T-helper 2 cell (primary cell): ENCODE data around the gene ANK3.

ENCODE experiments used
- DNase-seq, 5 experiments: peaks; one replicate each; pipeline versions ENCODE4 v3.0.0 to v3.0.0-alpha.2; 2012 to 2022

Gene ANK3

DNA sequence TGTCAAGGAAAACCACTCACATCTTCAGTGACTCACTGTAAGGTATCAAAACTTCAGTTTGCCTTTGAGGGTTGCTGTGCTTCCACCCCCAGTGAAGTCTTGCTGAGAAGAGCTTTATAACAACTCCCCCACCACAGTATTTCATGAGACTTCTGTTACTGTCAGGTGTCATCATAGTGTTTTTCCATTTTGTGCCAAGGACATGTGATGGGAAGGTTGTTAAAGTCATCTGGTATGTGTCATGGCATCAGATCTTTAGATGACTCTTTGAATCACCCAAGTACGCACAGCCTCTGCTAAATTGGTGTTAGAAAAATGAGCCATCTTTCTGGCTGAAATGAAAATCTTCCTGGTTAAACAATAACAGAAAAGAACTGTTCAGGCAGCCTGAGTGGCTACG is 368.3 kb downstream of the ANK3 start:
- no peak for DNase-seq

DNA sequence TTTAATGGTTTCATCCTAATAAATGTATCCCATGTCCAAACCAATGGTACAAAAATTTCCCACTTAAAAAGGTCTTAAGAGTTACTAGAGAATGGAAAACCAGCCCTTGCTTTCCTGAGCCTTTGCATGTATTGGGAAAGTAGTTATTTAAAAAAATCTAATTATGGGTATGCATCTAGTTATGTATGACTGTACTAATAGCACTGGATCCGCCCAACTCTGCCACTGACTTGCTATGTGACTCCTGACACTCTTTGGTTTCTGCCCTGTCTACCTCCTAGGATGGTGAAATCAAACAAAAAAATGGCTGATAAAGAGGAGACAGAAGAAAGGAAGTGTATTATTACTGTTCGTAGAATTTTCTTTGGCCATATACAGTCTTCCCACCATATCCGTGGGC is 372.9 kb downstream of the ANK3 start:
- DNase-seq, result no peak

DNA sequence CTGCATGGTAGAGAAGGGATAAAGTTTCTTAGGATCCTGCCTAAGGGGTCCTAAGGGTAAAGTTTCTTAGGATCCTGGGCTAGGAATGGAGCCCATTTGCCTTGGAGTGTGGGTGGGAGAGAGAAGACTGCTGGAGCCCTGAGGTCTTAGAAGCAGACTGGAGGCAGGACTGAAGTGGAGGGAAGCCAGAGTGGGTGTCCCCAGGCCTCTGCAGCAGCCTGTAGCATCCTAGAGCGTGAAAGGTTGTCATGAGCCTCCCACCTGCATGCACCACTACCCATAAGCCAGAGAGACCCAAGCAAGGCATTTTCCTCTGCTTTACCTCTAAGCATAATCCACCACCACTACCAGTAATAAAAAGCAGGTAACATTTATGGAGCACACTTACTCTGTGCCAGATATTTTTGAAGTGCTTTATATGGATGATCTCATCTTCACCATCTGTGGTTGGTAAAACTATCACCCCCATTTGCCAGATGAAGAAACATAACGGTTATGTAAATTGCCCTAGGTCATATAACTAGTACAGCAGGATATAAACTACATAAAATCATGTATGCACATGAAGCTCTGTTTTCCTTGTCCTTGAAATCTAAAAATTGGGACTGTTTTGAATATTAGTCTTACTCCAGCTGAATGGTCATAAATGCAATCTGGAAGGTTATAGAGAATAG is 379.8 kb downstream of the ANK3 start:
- DNase-seq, result no peak

DNA sequence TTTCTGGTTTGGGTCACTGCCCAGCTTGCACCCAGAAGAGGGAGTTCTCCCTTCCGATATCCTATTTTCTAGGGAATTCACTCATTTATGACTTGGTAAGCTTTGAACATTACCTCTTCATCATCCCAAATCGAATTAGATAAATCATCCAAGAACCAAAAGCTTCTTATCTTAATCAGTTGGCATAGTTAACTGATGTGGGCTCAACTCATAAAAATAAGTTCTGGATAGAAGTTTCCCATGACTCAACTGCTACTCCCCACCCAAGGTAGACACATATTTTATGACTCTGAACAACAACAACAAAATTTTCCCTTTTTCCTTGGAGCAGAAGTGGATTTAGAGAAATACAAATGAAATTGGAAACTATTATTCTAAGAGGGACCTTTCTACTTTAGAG is 380.4 kb downstream of the ANK3 start:
- DNase-seq, result no peak

DNA sequence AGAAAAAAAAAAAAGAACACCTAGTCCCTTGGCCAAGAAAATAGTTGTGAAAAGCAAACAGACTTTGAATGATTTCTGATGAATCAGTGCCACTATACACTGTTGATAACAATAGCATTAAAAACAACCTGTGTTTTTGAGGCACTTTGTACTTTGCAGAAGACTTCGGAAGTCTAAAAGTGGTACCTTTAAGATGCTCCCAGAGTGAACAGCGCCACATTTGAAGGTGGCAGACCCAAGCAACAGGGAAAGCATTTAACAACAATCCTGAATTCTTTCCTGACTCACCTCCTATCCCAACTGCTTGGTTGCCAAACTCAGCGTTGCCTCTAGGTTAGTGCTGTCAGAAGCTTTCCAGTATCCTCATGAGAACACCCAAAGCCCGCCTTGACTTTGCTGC is 380.9 kb downstream of the ANK3 start:
- DNase-seq, result no peak

DNA sequence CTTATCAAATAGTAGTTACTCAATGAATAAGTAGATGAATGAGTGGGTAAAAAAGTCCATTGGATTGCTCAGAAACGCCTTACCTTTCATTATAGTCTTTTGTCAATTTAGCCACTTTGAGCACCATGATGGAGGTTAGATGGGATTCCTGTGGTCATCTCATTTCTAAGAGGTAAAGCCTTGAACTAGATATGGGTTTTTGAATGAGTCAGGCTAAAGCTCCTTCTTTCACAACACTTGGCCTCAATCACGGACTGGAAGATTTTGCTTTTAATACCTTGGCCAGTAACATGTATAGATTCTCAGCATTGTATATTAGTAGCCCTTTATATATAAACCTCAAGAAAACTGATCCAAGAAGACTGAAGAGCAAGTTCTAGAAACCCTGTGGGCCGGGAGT is 383.6 kb downstream of the ANK3 start:
- no peak for DNase-seq

DNA sequence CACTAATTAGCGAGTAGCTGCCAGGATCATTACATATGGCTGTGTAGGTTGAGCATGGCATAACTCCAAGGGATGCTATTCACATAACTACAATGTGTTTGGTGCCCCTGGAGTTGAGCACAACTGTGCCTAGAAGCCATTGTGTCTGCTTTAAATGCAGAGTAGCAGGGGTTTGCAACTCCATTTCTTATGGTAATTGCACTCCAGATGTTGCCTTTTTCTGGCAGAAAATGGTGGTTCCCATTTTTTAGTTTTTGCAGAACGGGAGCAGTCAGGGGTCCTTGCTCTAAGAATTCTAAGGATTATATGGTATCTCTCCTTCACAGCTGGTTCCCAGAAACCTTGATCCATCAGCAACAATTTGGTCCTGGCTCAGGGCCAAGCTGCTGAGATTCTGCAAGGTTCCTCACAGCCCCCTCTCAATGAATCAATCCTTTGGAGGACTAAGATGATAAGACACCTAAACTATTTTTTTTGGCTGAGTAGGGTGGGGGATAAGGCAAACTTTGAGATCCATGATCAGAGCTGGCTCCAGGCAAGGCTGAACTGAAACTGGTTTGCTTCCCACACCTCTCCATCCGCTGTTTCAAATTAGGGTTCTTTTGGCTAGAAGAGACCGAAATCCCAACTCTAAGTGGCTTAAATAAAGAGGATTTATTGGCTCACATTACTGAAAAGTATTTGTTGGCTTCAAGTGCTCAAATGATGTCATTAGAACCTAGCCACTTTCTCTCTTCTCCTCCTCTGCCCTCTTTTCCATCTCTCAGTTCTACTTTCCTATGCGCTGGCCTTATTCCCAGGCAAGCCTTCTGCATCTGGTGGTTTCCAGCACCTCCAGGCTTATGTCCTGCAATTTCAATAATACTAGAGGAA is 385.8 kb downstream of the ANK3 start:
- DNase-seq, result no peak

DNA sequence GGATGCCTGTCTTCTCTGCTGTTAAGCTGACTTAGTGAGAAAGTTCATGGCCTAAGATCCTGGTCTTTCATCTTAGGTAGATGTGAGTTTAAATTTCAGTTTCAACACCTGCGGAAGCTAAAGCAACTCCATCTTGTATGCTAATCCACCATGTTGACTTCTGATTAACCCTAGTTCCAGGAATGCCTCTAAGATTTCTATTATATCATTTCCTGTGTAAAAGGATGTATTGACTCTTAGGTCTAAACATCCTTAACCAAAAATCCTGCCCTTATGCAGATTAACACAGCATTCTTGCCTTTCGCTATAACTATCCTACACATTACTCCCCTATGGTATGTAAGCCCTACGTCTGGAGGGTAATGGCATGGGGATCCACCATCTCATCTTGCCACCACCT is 388.9 kb downstream of the ANK3 start:
- DNase-seq, result no peak

DNA sequence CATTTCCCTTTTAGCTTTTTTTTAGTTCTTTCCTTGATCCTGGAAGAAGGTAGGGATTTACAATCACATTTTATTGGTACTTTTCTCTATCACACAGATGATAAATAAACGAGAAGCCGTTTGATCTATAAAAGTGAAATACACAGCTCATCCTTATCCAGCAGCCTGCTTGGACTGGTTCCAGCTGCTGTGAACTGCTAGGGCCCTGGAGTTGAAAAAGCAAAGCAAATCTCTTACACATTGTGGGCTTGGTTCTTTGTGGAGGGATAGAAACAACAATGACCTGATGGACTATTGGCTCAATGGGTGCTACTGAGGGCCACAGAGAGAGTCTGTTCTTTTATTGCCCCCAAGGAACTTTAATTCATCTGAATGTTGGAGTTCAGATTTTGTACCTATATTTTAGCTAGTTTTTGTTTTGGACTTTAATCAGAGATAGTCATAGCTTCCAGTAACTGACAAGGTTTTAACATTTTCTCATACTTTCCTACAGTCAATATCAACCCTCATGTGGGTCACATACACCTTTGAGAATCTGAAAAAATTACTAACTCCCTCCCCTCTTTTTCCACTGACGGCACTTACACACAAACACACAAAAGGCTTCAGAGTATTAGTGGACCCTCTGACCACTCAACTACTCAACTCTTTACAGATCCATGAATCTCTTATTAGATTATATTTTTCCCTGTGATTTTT is 391.7 kb downstream of the ANK3 start:
- DNase-seq, result no peak

DNA sequence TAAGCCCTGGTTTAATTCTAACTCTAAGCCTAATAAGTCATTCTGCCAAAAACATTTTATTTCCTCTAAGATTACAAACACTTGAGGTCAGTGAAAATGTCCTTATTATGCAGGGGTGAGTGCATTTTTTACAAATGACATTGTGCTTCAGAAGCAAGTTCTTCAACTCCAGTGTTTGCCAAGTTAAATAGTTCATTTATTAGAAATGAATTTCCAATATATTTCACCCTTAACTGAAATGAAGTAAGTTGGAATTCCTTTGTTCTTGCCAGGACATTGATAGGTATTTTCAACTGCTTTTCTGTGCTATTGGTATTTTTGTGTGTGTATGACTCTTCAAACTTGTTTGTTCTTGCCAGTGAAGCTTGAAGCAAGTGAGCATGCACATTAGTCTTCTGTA is 393.8 kb downstream of the ANK3 start:
- no peak for DNase-seq

DNA sequence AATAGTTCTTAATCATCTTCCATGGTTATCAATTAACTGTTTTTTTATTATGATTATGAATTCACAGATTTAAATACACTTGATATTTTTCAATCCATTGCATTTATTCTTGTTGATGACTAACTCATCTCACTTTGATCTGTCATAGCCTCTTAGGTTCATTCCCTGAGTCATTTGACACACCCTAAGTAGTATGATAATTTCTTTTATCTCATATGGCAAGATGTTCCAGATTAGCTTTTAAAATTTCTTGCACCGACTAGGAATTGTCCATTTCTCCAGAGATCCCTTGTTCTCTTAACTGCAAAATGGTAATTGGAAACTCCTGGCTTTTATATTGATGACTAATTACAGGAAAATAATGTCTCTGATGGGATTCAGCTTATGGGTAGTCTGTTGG is 395.7 kb downstream of the ANK3 start:
- DNase-seq, result no peak

DNA sequence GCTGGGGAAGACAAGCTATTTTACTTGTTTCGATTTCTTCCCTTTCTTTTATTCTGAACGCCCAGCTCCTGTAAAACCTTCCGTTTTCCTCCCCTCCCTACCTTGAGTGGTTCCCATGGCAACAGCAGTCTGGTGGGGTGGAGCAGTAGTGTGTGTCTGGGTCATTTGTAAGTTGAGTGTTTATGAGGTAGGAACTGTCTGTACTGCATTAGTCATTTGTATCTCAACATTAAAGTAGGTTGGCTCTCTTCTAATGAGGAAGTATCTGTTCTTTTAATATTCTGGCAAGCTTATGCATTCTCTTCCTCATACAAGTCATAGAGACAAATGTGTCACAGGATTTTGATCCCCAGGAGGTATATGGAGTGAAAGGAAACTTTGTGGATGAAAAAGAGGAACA is 398.0 kb downstream of the ANK3 start:
- DNase-seq, result no peak

DNA sequence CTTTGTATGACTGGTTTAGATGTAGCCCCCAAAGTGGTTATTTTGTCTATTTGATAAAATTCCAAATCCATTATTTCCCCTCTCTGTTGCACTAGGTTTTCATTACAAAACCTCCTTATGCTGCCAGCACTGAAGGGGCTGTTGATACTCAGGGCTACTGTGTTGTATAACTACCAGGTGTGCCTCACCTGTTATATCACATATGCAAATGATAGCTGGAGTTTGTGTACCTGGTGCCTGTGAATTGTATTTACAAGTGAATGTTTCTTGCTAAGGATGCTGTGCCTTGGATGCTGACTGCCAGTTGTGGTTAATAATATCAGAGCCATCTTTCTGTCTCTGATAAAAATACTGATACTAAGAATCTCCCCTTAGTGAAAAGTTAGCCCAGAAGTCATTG is 398.6 kb downstream of the ANK3 start:
- no peak for DNase-seq

DNA sequence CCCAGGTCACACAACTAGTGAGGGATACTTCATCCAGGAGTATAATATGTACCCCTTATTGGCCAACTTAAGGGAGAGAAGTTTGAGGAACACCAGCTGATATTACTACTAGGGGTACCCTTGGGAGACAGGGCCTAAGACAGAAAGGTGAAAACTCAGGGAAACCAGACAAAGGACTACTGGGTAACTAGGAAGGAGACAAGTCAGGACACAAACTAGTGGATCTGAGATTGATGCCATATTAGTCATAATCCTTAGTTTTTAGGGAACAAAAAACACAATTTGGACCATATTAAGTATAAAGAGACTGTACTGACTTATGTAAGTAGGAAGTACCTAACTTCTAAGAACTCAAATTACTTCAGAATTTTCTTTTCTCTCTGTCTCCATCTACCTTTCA is 404.0 kb downstream of the ANK3 start:
- DNase-seq, result no peak

DNA sequence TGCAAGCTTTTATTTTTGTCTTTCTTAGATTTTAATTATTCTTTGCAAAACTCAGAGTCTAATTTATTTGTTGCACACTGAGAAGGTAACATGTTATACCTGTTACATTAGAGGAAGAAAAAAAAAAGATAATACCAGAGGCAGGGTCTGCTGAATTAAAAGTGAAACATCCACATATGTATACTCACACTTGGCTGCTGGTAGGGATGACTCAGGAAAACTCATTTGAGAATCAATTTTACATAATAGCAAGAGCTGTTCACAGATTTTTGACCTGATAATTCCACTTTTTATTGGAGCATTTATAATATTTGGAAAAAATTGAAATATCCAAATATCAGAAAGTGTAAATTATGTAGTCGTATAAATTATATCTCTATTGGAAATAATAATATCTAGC is 405.3 kb downstream of the ANK3 start:
- no peak for DNase-seq

DNA sequence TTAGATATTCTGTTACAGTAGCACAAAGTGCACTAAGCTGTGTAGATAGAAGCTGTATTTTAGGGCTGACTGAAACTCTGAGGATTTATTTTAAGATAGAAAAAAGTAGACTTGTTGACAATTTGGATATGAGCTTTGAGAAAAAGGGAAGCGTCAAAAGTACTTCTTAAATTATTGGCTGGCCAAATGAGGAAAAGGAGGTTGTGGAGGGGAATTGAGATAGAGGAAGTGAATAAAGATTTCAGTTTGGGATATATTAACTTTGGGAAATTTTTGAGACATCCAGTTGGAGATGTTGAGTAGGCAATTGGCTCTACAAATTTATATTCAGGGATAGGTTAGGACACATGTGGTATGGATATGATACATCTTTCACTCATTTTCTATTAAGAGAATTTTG is 409.3 kb downstream of the ANK3 start:
- DNase-seq, result no peak

DNA sequence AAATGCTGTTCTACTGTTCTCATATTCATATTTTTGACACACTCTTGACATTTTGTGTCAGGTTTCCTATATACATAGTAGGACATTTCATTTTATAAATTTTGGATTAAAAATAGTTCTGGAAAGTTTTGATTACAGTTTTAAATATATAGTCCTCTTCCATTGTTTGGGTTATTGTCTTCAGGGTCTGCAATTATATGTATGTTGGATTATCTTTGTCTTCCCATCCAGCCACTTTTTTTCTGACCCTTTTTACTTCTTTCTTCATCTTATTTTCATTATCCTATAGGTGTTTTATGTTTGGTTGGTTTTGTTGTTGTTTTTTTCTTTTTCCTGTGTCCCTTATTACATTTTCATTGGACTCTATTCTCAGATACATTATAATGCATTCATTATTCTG is 412.2 kb downstream of the ANK3 start:
- DNase-seq, result no peak

DNA sequence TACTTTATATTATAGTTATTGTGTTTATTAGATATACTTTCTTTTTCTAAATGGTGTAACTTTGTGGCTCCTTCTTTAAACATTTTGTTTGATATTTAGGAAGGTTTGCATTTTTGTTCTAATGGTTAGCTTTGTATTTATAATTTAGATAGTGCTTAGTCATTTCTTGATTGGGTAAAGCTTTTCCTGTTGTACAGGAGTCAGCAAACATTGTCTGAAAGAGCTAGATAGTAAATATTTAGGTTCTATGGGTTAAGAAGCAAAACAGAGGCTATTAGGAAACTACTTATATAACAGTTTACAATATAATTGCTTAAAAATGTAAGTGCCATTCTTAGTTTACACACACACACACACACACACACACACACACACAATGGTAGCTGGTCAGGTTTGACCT is 412.8 kb downstream of the ANK3 start:
- DNase-seq, result no peak
